SK-N-SH (cell line): ENCODE results near the gene TMOD3. TPM values are rescaled to one million over a fixed set of nuclear protein-coding genes. Genes with fewer than 3 reads are reported as not detected.

Source experiments
- CTCF ChIA-PET: fragments of 300-600, 350-600 bp; formaldehyde crosslinking; extraction: SDS; loops from one replicate; lab custom pipeline; 2021; lab: Yijun Ruan, JAX
- POLR2A ChIA-PET: fragments of 350-600 bp; sonication (Branson Sonifier 250); formaldehyde crosslinking; extraction: SDS; loops from one replicate; lab custom pipeline; 2020; ENCODE audit warnings: antibody characterized with exemption, inconsistent platforms; lab: Yijun Ruan, JAX
- DNase-seq: peaks from one replicate; pipeline ENCODE4 v3.0.0; 2012
- H2AFZ ChIP-seq: fragments of 200-600 bp; sonication (generic); 2 replicates; pipeline ENCODE4 v1.8.1; 2016; ENCODE audit warnings: antibody characterized with exemption, mild to moderate bottlenecking, low read depth
- H3F3A ChIP-seq: fragments of 200-600 bp; sonication (generic); replicated peaks from 2 replicates; pipeline ENCODE3; 2016; ENCODE audit warnings: antibody characterized with exemption, mild to moderate bottlenecking; ENCODE audit not compliant: insufficient read depth
- H3K27ac ChIP-seq, 2 experiments: fragments of 200-500 bp in 1 of 2; fragments of 200-600 bp in 1 of 2; sonication (Bioruptor generic) in 1 of 2; sonication (generic), shearing (Covaris generic) in 1 of 2; 2 replicates each; pipeline versions ENCODE4 v1.5.1 to v1.6.1; 2014 to 2016; ENCODE audit warnings: low read depth in 2 of 2, inconsistent platforms in 1 of 2, low read length in 1 of 2, mild to moderate bottlenecking in 1 of 2, mixed read lengths in 1 of 2
- H3K27me3 ChIP-seq: fragments of 200-600 bp; sonication (generic), shearing (Covaris generic); 2 replicates; pipeline ENCODE4 v1.6.1; 2016; ENCODE audit warnings: mixed run types; ENCODE audit not compliant: insufficient read depth
- H3K36me3 ChIP-seq, 2 experiments: fragments of 200-500 bp in 1 of 2; fragments of 200-600 bp in 1 of 2; sonication (Bioruptor generic) in 1 of 2; sonication (generic) in 1 of 2; replicated peaks in 1 of 2; 2 replicates each; pipeline versions ENCODE3 to v1.5.1; 2014 to 2016; ENCODE audit warnings: low read length in 1 of 2, mild to moderate bottlenecking in 1 of 2; ENCODE audit not compliant: insufficient read depth in 2 of 2, control insufficient read depth in 1 of 2
- H3K4me1 ChIP-seq, 2 experiments: fragments of 200-500 bp in 1 of 2; fragments of 200-600 bp in 1 of 2; sonication (Bioruptor generic) in 1 of 2; sonication (generic), shearing (Covaris generic) in 1 of 2; 2 replicates each; pipeline versions ENCODE4 v1.5.1 to v1.6.1; 2014 to 2016; ENCODE audit warnings: low read depth in 1 of 2, low read length in 1 of 2, mixed run types in 1 of 2; ENCODE audit not compliant: insufficient read depth in 2 of 2, control insufficient read depth in 1 of 2
- H3K4me2 ChIP-seq: fragments of 200-600 bp; sonication (generic), shearing (Covaris generic); 2 replicates; pipeline ENCODE4 v1.6.1; 2017; ENCODE audit warnings: mixed run types
- H3K4me3 ChIP-seq, 2 experiments: fragments of 200-500 bp in 1 of 2; fragments of 200-600 bp in 1 of 2; sonication (Bioruptor generic) in 1 of 2; sonication (generic), shearing (Covaris generic) in 1 of 2; 2 replicates each; pipeline versions ENCODE4 v1.5.1 to v1.8.1; 2014 to 2016; ENCODE audit warnings: low read depth in 2 of 2, inconsistent platforms in 1 of 2, low read length in 1 of 2, mild to moderate bottlenecking in 1 of 2, mixed read lengths in 1 of 2, moderate library complexity in 1 of 2
- H3K79me2 ChIP-seq: fragments of 200-600 bp; sonication (generic); 2 replicates; pipeline ENCODE4 v1.8.1; 2017; ENCODE audit warnings: mild to moderate bottlenecking; ENCODE audit not compliant: insufficient read depth
- H3K9ac ChIP-seq: fragments of 200-600 bp; sonication (generic); 2 replicates; pipeline ENCODE4 v1.6.1; 2017; ENCODE audit warnings: mixed run types
- H3K9me2 ChIP-seq: fragments of 200-600 bp; sonication (generic); 2 replicates; pipeline ENCODE4 v1.6.1; 2017; ENCODE audit warnings: mixed run types
- H3K9me3 ChIP-seq: fragments of 200-600 bp; sonication (generic); 2 replicates; pipeline ENCODE4 v1.6.1; 2017; ENCODE audit warnings: mixed run types, mild to moderate bottlenecking, moderate library complexity
- H4K20me1 ChIP-seq: fragments of 200-600 bp; sonication (generic); 2 replicates; pipeline ENCODE4 v1.6.1; 2017; ENCODE audit warnings: mild to moderate bottlenecking, mixed run types; ENCODE audit not compliant: insufficient read depth
- CHD2 ChIP-seq: fragments of 150-350 bp; IDR thresholded peaks from 2 replicates; pipeline ENCODE4 v1.6.1; 2018; ENCODE audit warnings: low read length; ENCODE audit not compliant: partially characterized antibody
- ELF1 ChIP-seq: IDR thresholded peaks from 2 replicates; pipeline ENCODE4 v1.4.0; 2012
- EZH2phosphoT487 ChIP-seq: fragments of 200-600 bp; sonication (generic); IDR thresholded peaks from 2 replicates; pipeline ENCODE4 v1.6.1; 2017; ENCODE audit warnings: low read depth, mixed run types, mild to moderate bottlenecking, antibody characterized with exemption, moderate library complexity, borderline replicate concordance
- FOXJ3 ChIP-seq: sonication (generic); formaldehyde crosslinking; IDR thresholded peaks from 2 replicates; pipeline ENCODE4 v1.5.1; 2020; ENCODE audit warnings: mild to moderate bottlenecking, missing genetic modification reagents
- JUND ChIP-seq: IDR thresholded peaks from 2 replicates; pipeline ENCODE4 v1.4.0; 2012
- MXI1 ChIP-seq: IDR thresholded peaks from 2 replicates; pipeline ENCODE4 v1.6.1; 2012; ENCODE audit warnings: mild to moderate bottlenecking, low read depth, low read length, improper control_type of control experiment
- NRF1 ChIP-seq: IDR thresholded peaks from 2 replicates; pipeline ENCODE4 v1.6.1; 2012; ENCODE audit warnings: low read depth, mild to moderate bottlenecking, low read length
- POLR2AphosphoS5 ChIP-seq: IDR thresholded peaks from 2 replicates; pipeline ENCODE4 v1.6.1; 2012; ENCODE audit warnings: low read depth, low read length
- RAD21 ChIP-seq: IDR thresholded peaks from 2 replicates; pipeline ENCODE4 v1.6.1; 2012; ENCODE audit warnings: mild to moderate bottlenecking, low read length
- RCOR1 ChIP-seq: fragments of 150-350 bp; IDR thresholded peaks from 2 replicates; pipeline ENCODE4 v1.6.1; 2017; ENCODE audit warnings: antibody characterized with exemption, low read length
- RFX5 ChIP-seq: IDR thresholded peaks from 2 replicates; pipeline ENCODE4 v1.6.1; 2012; ENCODE audit warnings: mild to moderate bottlenecking, improper control_type of control experiment, low read length
- RXRA ChIP-seq: IDR thresholded peaks from 2 replicates; pipeline ENCODE4 v1.4.0; 2012; ENCODE audit warnings: low read depth, mild to moderate bottlenecking, borderline replicate concordance
- SMC3 ChIP-seq: IDR thresholded peaks from 2 replicates; pipeline ENCODE4 v1.6.1; 2012; ENCODE audit warnings: low read depth, low read length, improper control_type of control experiment
- TAF1 ChIP-seq: IDR thresholded peaks from 2 replicates; pipeline ENCODE4 v1.6.1; 2012; ENCODE audit warnings: low read depth, mild to moderate bottlenecking, low read length, moderate library complexity, borderline replicate concordance
- WGBS: methylation state at CpG from one replicate; pipeline ENCODE4 v1.1.6; 2017; ENCODE audit warnings: low lambda C conversion rate; 5-methylcytosine and 5-hydroxymethylcytosine counted together
- polyA plus RNA-seq, 3 experiments: library from polyadenylated mRNA; depleted of rRNA; stranded (reverse); fragments of >200 nt; gene quantifications; 2 replicates each; pipeline ENCODE4 v1.2.3, GENCODE V29; 2012
- TF ChIP-seq, protein P1 (sequence below): IDR thresholded peaks from 2 replicates; pipeline ENCODE4 v1.4.0; 2012; ENCODE audit warnings: low read depth, borderline replicate concordance
- TF ChIP-seq, protein P2 (sequence below): fragments of 150-350 bp; IDR thresholded peaks from 2 replicates; pipeline ENCODE4 v1.6.1; 2017; ENCODE audit warnings: antibody characterized with exemption, low read length, low read depth, borderline replicate concordance
- TF ChIP-seq, protein P3 (sequence below): IDR thresholded peaks from 2 replicates; pipeline ENCODE4; 2012

TMOD3 gene
- polyA plus RNA-seq, 1 of the 3 experiments (the other 2 are of a cell fraction), result 6.0 TPM

DNA sequence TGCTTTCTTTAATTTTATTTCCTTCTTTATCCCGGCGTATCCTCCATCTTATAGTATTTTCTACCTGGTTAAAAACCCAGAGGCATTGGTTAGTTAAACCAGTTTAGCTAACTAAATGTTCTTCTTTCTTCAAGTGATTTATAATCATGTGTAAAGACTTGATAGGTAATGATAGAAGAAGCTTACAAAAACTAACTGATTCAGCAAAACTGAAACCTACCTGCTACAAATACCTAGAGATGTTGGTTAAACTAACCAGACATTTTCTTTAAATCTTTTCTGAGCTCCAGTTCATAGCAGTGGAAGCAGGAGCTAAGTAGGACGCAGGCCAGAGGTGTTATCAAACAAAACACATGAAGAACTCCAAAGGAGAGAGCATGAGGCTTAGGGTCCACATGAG is 97.4 kb downstream of the TMOD3 start (continued):
- TF ChIP-seq, protein P1, sequence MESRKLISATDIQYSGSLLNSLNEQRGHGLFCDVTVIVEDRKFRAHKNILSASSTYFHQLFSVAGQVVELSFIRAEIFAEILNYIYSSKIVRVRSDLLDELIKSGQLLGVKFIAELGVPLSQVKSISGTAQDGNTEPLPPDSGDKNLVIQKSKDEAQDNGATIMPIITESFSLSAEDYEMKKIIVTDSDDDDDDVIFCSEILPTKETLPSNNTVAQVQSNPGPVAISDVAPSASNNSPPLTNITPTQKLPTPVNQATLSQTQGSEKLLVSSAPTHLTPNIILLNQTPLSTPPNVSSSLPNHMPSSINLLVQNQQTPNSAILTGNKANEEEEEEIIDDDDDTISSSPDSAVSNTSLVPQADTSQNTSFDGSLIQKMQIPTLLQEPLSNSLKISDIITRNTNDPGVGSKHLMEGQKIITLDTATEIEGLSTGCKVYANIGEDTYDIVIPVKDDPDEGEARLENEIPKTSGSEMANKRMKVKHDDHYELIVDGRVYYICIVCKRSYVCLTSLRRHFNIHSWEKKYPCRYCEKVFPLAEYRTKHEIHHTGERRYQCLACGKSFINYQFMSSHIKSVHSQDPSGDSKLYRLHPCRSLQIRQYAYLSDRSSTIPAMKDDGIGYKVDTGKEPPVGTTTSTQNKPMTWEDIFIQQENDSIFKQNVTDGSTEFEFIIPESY, result no peak
- TF ChIP-seq, protein P2, sequence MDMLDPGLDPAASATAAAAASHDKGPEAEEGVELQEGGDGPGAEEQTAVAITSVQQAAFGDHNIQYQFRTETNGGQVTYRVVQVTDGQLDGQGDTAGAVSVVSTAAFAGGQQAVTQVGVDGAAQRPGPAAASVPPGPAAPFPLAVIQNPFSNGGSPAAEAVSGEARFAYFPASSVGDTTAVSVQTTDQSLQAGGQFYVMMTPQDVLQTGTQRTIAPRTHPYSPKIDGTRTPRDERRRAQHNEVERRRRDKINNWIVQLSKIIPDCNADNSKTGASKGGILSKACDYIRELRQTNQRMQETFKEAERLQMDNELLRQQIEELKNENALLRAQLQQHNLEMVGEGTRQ, result no peak
- TF ChIP-seq NRF1 (no peak), RFX5 (no peak), RCOR1 (no peak), CHD2 (no peak), JUND (no peak)

DNA sequence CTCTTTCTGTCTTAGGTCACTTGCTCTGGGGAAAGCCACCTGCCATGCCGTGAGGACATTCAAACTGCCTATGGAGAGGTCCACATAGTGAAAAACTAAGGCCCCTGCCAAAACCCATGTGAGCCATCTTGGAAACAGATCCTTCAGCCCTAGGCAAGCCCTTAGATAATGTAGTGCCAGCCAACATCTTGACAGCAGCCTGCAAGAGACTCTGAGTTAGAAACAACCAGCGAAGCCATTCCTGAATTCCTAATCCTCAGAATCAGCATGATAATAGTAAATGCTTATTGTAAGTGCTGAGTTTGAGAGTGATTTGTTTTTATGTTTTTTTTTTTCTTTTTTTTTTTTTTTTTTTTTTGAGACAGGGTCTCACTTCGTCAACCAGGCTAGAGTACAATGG is 101.6 kb downstream of the TMOD3 start:
- Histone ChIP-seq H3K27me3 (no peaks in the 10 kb centered on the region), H3K4me1 (no peaks in the 10 kb centered on the region; a peak in 1 of 4 replicates), H3K27ac (no peak overlapping the region), H3K4me3 (no peak overlapping the region), H3K9ac (no peak overlapping the region), H3K4me2 (no peak overlapping the region), H3F3A (peaks cover 26% of the 10 kb centered on the region), H2AFZ (no peak overlapping the region), H3K36me3 (peaks cover 9 to 23% of the 10 kb centered on the region in 2 experiments), H4K20me1 (no peaks in the 10 kb centered on the region), H3K79me2 (no peaks in the 10 kb centered on the region), H3K9me2 (no peaks in the 10 kb centered on the region), H3K9me3 (no peaks in the 10 kb centered on the region)
- ChIA-PET POLR2A (no interaction called here), CTCF (interaction anchor here (0.6 to 1.0 kb wide), 2 partner anchors 13 to 155 kb away, joined by 3 to 4 read pairs; no protein-coding TSS in a partner anchor)
- no peak for DNase-seq
- no peak for TF ChIP-seq EZH2phosphoT487
- no peak for TF ChIP-seq RFX5
- TF ChIP-seq JUND, result no peak
- no peak for TF ChIP-seq FOXJ3
- no peak for TF ChIP-seq POLR2AphosphoS5
- TF ChIP-seq SMC3, result no peak
- TF ChIP-seq, protein P1, result no peak
- TF ChIP-seq TAF1, result no peak
- TF ChIP-seq RCOR1, result no peak
- no peak for TF ChIP-seq ELF1
- no peak for TF ChIP-seq MXI1
- no peak for TF ChIP-seq RXRA
- TF ChIP-seq RAD21, result no peak
- TF ChIP-seq, protein P3, sequence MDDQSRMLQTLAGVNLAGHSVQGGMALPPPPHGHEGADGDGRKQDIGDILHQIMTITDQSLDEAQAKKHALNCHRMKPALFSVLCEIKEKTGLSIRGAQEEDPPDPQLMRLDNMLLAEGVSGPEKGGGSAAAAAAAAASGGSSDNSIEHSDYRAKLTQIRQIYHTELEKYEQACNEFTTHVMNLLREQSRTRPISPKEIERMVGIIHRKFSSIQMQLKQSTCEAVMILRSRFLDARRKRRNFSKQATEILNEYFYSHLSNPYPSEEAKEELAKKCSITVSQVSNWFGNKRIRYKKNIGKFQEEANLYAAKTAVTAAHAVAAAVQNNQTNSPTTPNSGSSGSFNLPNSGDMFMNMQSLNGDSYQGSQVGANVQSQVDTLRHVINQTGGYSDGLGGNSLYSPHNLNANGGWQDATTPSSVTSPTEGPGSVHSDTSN, result no peak
- 98% methylated on average over 3 of the region's 3 CpGs for WGBS
